Prostate gland (tissue), 2 donors: ENCODE results near the gene KNOP1. TPM values are rescaled to one million over a fixed set of nuclear protein-coding genes. Genes with fewer than 3 reads are reported as not detected.
A peak's percentile ranks its signal among the peaks of the same experiment; 100 is the strongest.

ENCODE experiments used
- DNase-seq: peaks from one replicate; pipeline ENCODE4 v3.0.0-alpha.2; 2019; ENCODE audit warnings: low spot score
- H3K27ac ChIP-seq, 2 donors: fragments of 200-600 bp; sonication (generic); 2 replicates each; pipeline ENCODE4 v1.5.1; 2017 to 2019
- H3K27me3 ChIP-seq: fragments of 200-600 bp; sonication (generic); replicated peaks from 2 replicates; pipeline ENCODE4 v1.5.1; 2019; ENCODE audit not compliant: insufficient read depth
- H3K36me3 ChIP-seq, 2 donors: fragments of 200-600 bp; sonication (generic); 1 replicate in 1 of 2; 2 replicates in 1 of 2; pipeline versions ENCODE4 v1.5.1 to v1.8.1; 2017 to 2019
- H3K4me1 ChIP-seq: fragments of 200-600 bp; sonication (generic); replicated peaks from 2 replicates; pipeline ENCODE4 v1.5.1; 2019
- H3K4me3 ChIP-seq, 2 donors: fragments of 200-600 bp; sonication (generic); 2 replicates each; pipeline ENCODE4 v1.5.1; 2017 to 2019
- H3K9me3 ChIP-seq: fragments of 200-600 bp; sonication (generic); 2 replicates; pipeline ENCODE4 v1.5.1; 2017
- POLR2A ChIP-seq: fragments of 450-650 bp; IDR thresholded peaks from one replicate; pipeline ENCODE4 v1.6.1; 2016; ENCODE audit warnings: antibody characterized with exemption, mild to moderate bottlenecking
- POLR2AphosphoS5 ChIP-seq: sonication (generic); formaldehyde crosslinking; IDR thresholded peaks from one replicate; pipeline ENCODE4 v1.6.1; 2017; ENCODE audit warnings: antibody characterized with exemption
- WGBS: methylation state at CpG from one replicate; pipeline ENCODE4 v1.1.5; 2018; 5-methylcytosine and 5-hydroxymethylcytosine counted together
- intact Hi-C: fragments of 100-400 bp; cut with DNase I; formaldehyde crosslinking; loops from one replicate; pipeline ENCODE4 v1.14.2; 2022
- total RNA-seq, 2 donors: library from RNA; depleted of rRNA; stranded (reverse); fragments of >200 nt; gene quantifications; one replicate each; pipeline ENCODE4 v1.1.0, GENCODE V29; 2016
- TF ChIP-seq, protein P1 (sequence below), 4 experiments: fragments of 200-600 bp in 2 of 4; fragments of 450-650 bp in 2 of 4; sonication (generic) in 2 of 4; IDR thresholded peaks; 1 replicate in 3 of 4; 2 replicates in 1 of 4; pipeline ENCODE4 v1.5.1; 2016 to 2019; ENCODE audit warnings: antibody characterized with exemption in 4 of 4, mild to moderate bottlenecking in 2 of 4, moderate library complexity in 2 of 4

The KNOP1 gene
- total RNA-seq, 2 donors from 2014 or later = 11.2 to 26.6 TPM

DNA sequence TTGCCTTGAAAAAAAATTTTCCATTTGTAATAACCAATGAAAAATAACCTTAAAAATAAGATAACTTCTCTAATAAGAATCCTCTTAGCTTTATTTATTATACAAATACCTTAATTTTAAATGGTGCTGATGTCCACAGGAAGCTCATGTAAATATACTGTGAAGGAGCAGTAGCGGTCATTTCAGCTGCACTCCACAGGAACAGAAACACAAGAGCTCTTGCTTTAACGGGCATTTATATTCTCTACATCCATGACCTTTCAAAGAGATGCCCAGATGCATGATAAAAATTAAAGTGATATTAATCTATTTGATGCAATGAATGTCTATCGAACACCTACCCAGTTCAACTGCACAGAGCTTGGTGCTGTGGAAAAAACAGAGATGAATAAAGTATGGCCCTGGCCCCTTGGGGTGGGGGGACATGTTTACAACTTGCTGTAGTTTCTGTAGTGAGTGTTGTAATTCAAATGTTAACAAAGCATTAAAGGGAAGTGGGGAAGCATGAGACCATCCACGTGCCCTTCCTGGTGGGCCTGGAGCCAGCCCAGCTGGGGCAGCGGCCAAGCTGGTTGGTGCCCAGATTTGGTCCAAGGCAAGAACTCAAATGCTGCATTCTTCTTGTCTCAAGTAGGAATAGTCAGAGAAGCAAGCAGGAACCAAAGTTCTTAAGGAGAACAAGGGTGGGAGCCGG is 48.0 kb upstream of the KNOP1 start:
- Histone ChIP-seq H3K4me3 (no peak overlapping the region), H3K9me3 (no peaks in the 10 kb centered on the region), H3K36me3 (no peaks in the 10 kb centered on the region), H3K27ac (no peak overlapping the region), H3K27me3 (no peaks in the 10 kb centered on the region), H3K4me1 (no peaks in the 10 kb centered on the region)
- WGBS = 42% methylated on average over 6 of the region's 6 CpGs
- peak; percentile 48 for TF ChIP-seq POLR2AphosphoS5
- TF ChIP-seq, protein P1, sequence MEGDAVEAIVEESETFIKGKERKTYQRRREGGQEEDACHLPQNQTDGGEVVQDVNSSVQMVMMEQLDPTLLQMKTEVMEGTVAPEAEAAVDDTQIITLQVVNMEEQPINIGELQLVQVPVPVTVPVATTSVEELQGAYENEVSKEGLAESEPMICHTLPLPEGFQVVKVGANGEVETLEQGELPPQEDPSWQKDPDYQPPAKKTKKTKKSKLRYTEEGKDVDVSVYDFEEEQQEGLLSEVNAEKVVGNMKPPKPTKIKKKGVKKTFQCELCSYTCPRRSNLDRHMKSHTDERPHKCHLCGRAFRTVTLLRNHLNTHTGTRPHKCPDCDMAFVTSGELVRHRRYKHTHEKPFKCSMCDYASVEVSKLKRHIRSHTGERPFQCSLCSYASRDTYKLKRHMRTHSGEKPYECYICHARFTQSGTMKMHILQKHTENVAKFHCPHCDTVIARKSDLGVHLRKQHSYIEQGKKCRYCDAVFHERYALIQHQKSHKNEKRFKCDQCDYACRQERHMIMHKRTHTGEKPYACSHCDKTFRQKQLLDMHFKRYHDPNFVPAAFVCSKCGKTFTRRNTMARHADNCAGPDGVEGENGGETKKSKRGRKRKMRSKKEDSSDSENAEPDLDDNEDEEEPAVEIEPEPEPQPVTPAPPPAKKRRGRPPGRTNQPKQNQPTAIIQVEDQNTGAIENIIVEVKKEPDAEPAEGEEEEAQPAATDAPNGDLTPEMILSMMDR (IDR thresholded peaks at IDR 0.05) = no peak
- DNase-seq = peak; percentile 13
- intact Hi-C loops = no loop called here

DNA sequence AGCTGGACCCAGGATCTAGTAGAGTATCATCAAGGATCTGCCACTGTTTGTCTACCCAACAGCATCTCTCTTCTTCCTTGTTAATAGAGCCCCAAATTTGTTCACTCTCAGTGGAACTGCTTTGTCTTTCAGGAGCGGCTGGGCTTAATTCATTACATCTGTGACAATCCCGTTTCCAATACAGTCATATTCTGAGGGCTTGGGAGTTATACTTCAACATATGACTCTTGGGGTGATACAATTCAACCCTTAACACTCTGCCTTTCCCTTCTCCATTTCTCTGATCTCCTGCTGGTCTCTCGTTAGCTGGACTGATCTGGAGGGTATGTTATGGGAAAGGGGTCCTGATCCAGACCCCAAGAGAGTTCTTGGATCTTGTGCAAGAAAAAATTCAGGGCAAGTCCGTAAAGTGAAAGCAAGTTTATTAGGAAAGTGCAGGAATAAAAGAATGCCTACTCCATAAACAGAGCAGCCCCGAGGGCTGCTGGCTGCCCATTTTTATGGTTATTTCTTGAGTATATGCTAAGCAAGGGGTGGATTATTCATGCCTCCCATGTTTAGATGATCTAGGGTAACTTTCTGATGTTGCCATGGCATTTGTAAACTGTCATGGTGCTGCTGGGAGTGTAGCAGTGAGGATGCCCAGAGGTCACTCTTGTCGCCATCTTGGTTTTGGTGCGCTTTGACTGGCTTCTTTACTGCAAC is 42.5 kb upstream of the KNOP1 start:
- TF ChIP-seq POLR2A = no peak
- TF ChIP-seq, protein P1 (IDR thresholded peaks at IDR 0.05) = no peak
- TF ChIP-seq POLR2AphosphoS5 = no peak
- Histone ChIP-seq H3K4me1 (no peaks in the 10 kb centered on the region), H3K4me3 (no peak overlapping the region), H3K27ac (no peak overlapping the region), H3K36me3 (no peaks in the 10 kb centered on the region), H3K27me3 (no peaks in the 10 kb centered on the region), H3K9me3 (no peaks in the 10 kb centered on the region)
- WGBS = 81% methylated on average over 7 of the region's 7 CpGs
- intact Hi-C loops = no loop called here
- DNase-seq = no peak

DNA sequence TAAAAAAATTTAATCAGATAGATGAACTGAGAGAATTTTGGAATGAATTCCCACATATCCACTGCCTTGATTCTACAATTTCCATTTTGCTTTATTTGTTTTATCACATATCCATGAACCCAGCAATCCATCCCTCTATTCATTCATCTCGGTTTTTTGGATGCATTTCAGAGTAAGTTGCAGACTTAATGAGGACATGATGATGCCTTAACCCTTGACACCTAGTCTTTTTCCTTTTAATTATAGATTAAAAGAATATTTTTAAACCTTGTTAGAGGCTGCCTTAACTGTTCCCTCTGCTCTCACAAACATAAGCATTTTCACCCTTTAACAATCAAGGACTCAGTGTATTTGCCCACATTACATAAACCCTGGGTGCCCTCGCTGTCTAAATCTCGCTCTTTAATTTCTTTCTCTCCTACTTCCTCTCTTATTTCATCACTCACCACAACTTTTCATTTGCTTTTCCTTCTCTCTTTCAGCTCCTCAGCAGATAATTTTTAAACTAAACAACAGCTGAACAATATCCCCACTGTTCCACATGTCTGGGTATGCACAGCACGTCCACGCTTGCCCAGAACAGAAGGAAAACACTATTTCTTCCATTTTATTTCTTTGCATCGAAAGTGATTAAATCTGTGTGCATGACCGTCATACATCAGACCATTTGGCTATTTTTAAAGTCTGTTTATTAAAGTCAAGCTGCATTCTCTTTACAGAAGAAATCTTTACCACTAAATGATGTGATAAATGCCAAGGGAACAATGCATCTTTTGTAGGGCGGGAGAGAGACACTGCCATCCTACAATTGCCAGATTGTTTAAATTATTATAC is 40.0 kb upstream of the KNOP1 start:
- peak overlapping the region; percentile 28 to 50 for H3K27ac ChIP-seq
- no peaks in the 10 kb centered on the region for H3K27me3 ChIP-seq
- intact Hi-C loops = no loop called here
- no peak for TF ChIP-seq POLR2A
- TF ChIP-seq, protein P1 (IDR thresholded peaks at IDR 0.05) = no peak
- peak; percentile 41 for TF ChIP-seq POLR2AphosphoS5
- H3K36me3 ChIP-seq = no peaks in the 10 kb centered on the region
- 13% methylated on average over 8 of the region's 8 CpGs for WGBS
- no peaks in the 10 kb centered on the region for H3K4me1 ChIP-seq
- H3K4me3 ChIP-seq = no peak overlapping the region
- H3K9me3 ChIP-seq = no peaks in the 10 kb centered on the region
- no peak for DNase-seq

DNA sequence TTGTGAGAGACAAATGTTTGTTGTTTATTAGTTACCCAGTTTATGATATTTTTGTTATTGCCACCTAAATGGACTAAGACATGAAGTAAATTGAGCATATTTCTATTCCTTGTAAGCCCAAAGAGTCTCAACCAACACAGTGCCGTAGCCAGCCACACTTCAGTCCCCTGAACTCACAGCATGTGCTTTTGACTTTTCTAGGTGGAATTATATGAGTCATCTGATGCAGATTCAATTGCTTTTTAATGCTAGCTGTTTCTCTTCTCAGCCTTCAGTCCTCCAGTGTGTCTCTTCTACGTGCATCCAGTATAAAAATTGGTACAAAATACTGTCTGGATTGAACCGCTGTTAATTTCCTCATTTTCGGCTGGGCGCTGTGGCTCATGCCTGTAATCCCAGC is 39.0 kb upstream of the KNOP1 start:
- H3K27ac ChIP-seq = peak overlapping the region; percentile 28 to 50
- no peaks in the 10 kb centered on the region for H3K9me3 ChIP-seq
- no peak overlapping the region for H3K4me3 ChIP-seq
- H3K4me1 ChIP-seq = no peaks in the 10 kb centered on the region
- 76% methylated on average over 5 of the region's 5 CpGs for WGBS
- DNase-seq = no peak
- TF ChIP-seq, protein P1 (IDR thresholded peaks at IDR 0.05) = no peak
- TF ChIP-seq POLR2A (no peak), POLR2AphosphoS5 (no peak)
- no peaks in the 10 kb centered on the region for H3K27me3 ChIP-seq
- intact Hi-C loops = no loop called here
- no peaks in the 10 kb centered on the region for H3K36me3 ChIP-seq
